ENCODE data around the gene NPDC1.

The NPDC1 gene

GRCh38 chr9:137056739-137057415 is 10.9 kb upstream of the NPDC1 start:
- DNase-seq (ENCODE audit: low read depth in 2 of 2): no peak

DNA sequence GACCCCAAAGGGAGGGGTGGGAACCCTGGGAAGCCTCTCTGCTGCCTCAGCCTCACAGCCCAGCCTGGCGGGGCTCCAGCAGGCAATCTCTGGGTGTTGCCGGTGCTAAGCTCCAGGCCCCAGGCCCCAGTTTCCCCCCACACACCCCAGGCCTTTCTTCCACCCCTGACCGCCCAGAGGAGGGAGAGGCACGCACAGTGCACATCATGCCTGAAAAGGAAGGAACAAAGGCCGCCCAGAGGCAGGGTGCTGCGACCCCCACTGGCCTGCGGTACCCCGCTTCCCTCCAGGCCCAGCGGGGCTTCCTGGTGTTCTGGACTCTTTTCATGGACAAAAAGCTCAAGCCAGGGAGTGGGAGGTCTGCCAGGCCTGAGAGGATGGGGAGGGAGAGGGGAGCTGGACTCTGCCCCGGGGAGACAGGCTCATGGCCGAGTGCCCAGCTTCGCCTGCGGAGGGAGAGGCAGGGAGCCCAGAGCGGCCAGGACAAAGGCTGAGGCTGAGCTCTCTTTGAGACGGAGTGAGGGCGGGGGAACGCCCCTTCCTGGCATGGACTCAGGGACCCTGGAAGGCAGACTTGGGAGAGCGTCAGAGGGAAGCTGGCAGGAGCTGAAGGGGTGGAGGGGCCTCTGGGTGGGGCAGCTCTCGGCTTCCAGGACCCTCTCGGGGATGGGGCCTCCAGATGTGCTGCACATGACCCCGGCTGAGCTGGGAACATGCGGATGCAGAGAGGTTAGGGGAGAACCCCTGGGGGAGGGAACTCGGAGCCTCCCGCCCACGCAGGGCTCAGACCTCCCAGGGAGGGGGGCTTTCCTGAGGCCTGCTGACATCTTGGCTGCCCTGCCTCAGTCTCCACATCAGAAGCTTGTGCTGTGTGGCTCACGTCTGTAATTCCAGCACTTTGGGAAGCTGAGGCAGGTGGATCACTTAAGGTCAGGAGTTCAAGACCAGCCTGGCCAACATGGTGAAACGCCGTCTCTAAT is 9.7 kb upstream of the NPDC1 start:
- no peak for DNase-seq (ENCODE audit: low read depth in 2 of 2)

DNA sequence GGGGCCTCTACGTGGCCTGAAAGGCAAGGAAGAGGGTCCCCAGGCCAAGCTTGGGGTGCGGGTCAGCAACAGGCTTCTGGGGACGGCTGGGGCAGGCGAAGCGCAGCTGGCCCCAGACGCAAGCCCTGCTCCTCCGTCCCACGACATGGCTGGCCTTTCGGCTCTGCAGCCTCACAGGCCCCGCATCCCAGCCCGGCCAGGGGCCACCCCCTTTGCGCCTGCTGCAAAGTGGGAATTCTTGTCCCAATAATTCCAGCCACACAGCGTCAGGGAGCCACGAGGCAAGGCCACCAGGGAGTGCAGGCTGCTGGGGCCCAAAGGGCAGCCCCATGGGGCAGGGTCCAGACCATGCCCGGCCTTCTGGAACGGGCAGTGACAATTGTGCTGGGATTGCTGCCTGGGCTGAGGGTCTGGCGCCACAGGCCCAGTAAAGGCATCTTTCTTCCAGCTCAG is 9.0 kb upstream of the NPDC1 start:
- no peak for DNase-seq (ENCODE audit: low read depth in 2 of 2)

- DNase-seq (ENCODE audit: low read depth in 2 of 2): peak in 1 of 2 donors; percentile 53
Observed at GRCh38 chr9:137053944-137054931, 8.3 kb upstream of the NPDC1 start, which contains the start of gene ENTPD2. ENTPD2 (minus strand) TSS chr9:137054061; CDS start chr9:137053997, 64 bp downstream.

GRCh38 chr9:137052998-137053943 is 7.3 kb upstream of the NPDC1 start:
- no peak for DNase-seq (ENCODE audit: low read depth in 2 of 2)

DNA sequence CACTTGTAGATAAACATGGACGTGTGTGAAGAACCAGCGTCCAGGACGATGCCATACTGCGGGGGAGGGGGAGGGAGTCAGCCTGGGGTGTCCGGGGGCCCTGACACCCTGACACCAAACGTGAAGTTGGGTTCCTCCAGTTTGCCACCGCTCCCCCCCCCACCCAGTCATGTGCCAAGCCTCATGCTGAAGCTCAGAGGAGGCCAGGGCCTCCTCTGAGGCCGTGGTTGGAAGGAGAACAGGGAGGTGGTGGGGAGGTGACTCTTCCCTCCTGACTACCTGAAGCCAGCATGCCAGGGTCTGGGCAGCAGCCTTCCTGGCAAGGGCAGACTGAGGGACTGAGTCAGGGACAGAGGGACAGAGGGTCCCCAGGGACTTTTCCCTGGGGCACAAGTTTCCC is 6.3 kb upstream of the NPDC1 start:
- no peak for DNase-seq (ENCODE audit: low read depth in 2 of 2)

DNA sequence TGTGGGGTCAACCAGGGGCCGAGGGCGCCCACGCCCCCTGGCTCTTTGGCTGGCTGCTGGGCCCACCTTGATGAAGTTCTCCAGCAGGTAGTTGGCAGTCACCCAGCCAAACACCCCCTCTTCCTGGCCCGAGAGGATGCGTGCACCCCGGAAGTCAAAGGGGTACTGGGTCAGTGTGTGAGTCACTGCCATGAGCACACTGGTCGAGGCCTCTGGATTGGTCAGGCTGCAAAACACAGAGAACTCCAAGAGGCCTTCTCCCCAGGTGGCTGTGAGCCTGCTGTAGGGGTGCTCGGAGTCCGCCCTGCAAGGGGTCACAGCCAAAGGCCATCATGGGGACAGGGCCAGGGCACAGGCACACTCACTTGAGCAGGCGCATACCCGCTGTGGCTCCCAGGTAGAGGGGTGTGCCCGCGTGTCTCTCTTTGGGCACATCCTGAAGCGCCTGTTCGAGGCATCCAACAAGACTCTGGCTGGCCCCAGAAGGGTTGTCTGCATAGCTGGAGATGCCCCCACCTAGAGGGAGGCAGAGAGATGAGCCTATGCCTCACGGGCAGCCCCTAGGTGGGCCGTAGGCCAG is 5.3 kb upstream of the NPDC1 start:
- DNase-seq (ENCODE audit: low read depth in 2 of 2): no peak

DNA sequence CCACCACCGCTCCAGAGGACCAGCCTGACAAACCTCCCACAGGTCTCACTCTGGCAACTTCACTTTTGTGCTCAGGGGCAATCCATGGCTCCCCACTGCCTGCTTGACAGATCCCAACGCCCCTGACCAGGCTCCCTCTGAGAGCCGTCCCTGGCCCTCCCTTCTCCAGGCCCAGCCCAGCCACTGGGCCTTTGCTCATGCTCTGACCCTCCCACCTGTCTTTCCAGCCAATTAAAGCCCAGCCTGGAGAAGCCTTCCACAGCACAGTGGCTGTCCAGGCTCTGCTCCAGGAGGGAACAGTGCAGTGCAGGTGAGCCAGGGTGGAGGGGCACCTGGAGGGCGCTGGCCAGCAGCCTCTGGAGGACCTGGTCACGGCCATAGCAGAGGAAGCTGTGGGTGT is 4.6 kb upstream of the NPDC1 start:
- no peak for DNase-seq (ENCODE audit: low read depth in 2 of 2)

DNA sequence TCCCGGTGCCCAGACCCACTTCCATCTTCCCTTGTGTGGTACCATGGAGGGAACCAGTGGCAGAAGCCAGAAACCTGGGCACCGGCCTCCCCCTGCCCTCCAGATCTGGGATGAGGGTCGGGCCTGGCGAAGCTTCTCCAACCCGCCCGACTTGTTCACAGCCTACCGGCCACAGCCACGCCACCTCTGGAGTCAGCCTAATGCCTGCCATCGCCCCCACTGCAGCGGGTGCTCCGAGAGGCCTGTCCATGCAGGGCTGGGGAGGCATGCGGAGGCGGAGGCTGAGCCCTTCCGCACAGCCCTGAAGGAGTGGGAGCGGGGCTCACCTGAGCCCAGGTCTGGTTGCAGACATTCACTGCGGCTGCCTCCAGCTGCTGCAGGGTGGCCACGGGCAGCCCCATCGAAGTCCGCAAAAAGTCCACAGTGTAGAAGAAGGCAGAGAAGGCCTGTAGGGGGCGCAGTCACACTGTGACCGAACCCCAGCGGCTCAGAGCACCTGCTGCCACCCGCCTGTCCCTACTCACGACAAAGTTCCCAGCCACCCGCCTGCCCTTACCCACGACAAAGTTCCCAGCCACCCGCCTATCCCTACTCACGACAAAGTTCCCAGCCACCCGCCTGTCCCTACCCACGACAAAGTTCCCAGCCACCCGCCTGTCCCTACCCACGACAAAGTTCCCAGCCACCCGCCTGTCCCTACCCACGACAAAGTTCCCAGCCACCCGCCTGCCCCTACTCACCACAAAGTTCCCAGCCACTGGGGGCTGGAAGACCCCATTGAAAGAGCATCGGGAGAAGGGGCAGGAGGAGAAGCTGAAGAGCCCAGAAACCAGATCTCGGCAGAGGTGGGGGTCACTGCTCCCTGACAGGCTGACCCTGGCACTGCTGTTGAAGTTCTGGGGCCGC is 3.8 kb upstream of the NPDC1 start:
- DNase-seq (ENCODE audit: low read depth in 2 of 2): no peak

GRCh38 chr9:137048655-137049543 is 2.9 kb upstream of the NPDC1 start:
- no peak for DNase-seq (ENCODE audit: low read depth in 2 of 2)

GRCh38 chr9:137045294-137046087 is 486 bp downstream of the NPDC1 start:
- no peak for DNase-seq (ENCODE audit: low read depth in 2 of 2)

GRCh38 chr9:137044502-137045177 is 1.3 kb downstream of the NPDC1 start:
- DNase-seq (ENCODE audit: low read depth in 2 of 2): no peak

GRCh38 chr9:137044037-137044436 is 1.9 kb downstream of the NPDC1 start:
- DNase-seq (ENCODE audit: low read depth in 2 of 2): no peak

GRCh38 chr9:137042751-137043727 is 2.9 kb downstream of the NPDC1 start:
- no peak for DNase-seq (ENCODE audit: low read depth in 2 of 2)

DNA sequence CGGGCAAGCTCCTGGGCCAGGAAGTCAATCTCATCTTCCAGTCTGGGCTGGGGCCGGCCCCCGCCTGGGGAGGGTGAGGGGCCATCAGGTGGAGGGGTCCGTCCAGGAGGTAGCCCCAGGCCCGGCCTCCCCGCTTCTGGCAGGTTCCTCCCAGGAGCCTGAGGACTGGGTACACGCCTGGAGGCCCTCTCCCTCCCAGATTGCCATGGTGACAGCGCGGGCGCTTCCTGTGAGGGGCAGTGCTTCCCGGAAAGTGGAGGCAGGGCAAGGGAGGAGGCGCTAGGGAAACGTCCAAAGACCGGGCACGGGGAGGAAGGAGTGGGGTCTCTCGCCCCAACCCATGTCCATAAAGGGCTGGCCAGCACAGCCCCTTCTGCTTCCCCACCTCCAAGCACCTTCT is 4.9 kb downstream of the NPDC1 start:
- DNase-seq (ENCODE audit: low read depth in 2 of 2): no peak
